Measurements from ENCODE around the gene OR6J1. TPM values are rescaled to one million over a fixed set of nuclear protein-coding genes. Genes with fewer than 3 reads are reported as not detected.
"Not testable (repeated sequence)": the region's sequence is repeated elsewhere in the genome, so short reads cannot be mapped to it uniquely, and the experiment has no call there.

The OR6J1 gene
- total RNA-seq, 1 donor from 2014 or later, result not detected

GRCh38 chr14:22588526-22589095 is 55.5 kb downstream of the OR6J1 start:
- intact Hi-C loops (cut with DNase I), result no loop called here
- H3K36me3 ChIP-seq, result no peaks in the 10 kb centered on the region

GRCh38 chr14:22587677-22588422 is 56.3 kb downstream of the OR6J1 start:
- H3K27ac ChIP-seq, result peak overlapping the region; percentile 89
- peak overlapping the region; percentile 58 to 70 for H3K4me3 ChIP-seq
- peaks cover 55% of the 10 kb centered on the region for H3K4me1 ChIP-seq
- H3K9me3 ChIP-seq; H3K27me3 ChIP-seq; DNase-seq (ENCODE audit: extremely low spot score in 2 of 2); intact Hi-C loops (cut with DNase I); H3K36me3 ChIP-seq: not testable (repeated sequence)

More at GRCh38 chr14:22588526-22589095, 55.5 kb downstream of the OR6J1 start:
- no peaks in the 10 kb centered on the region for H3K27me3 ChIP-seq
- peak overlapping the region; percentile 58 to 70 for H3K4me3 ChIP-seq
- DNase-seq (ENCODE audit: extremely low spot score in 2 of 2), result no peak
- TF ChIP-seq POLR2A (IDR thresholded peaks at IDR 0.05) (no peak), POLR2AphosphoS5 (IDR thresholded peaks at IDR 0.05; ENCODE audit: insufficient read depth in 1 of 2, low read depth in 1 of 2) (no peak), CTCF (IDR thresholded peaks at IDR 0.05) (no peak)
- H3K27ac ChIP-seq, result peak overlapping the region; percentile 89
- no peaks in the 10 kb centered on the region for H3K9me3 ChIP-seq
- peaks cover 55% of the 10 kb centered on the region for H3K4me1 ChIP-seq

- Histone ChIP-seq H3K9me3 (no peaks in the 10 kb centered on the region), H3K27me3 (no peaks in the 10 kb centered on the region), H3K4me3 (no peak overlapping the region), H3K27ac (no peak overlapping the region), H3K36me3 (no peaks in the 10 kb centered on the region), H3K4me1 (peaks cover 55% of the 10 kb centered on the region)
- TF ChIP-seq POLR2A (IDR thresholded peaks at IDR 0.05), result no peak
- no peak for TF ChIP-seq POLR2AphosphoS5 (IDR thresholded peaks at IDR 0.05; ENCODE audit: insufficient read depth in 1 of 2, low read depth in 1 of 2)
- TF ChIP-seq CTCF (IDR thresholded peaks at IDR 0.05), result no peak
- intact Hi-C loops (cut with DNase I), result no loop called here
- DNase-seq (ENCODE audit: extremely low spot score in 2 of 2), result no peak
Observed at GRCh38 chr14:22587247-22587646, 56.9 kb downstream of the OR6J1 start.

- intact Hi-C loops (cut with DNase I), result no loop called here
- Histone ChIP-seq H3K27me3 (no peaks in the 10 kb centered on the region), H3K27ac (no peak overlapping the region), H3K9me3 (no peaks in the 10 kb centered on the region), H3K4me3 (no peak overlapping the region), H3K4me1 (peaks cover 46% of the 10 kb centered on the region), H3K36me3 (no peaks in the 10 kb centered on the region)
- TF ChIP-seq CTCF (IDR thresholded peaks at IDR 0.05), result no peak
- TF ChIP-seq POLR2AphosphoS5 (IDR thresholded peaks at IDR 0.05; ENCODE audit: insufficient read depth in 1 of 2, low read depth in 1 of 2), result no peak
- no peak for TF ChIP-seq POLR2A (IDR thresholded peaks at IDR 0.05)
- DNase-seq (ENCODE audit: extremely low spot score in 2 of 2), result no peak
Observed at GRCh38 chr14:22583994-22584393, 60.2 kb downstream of the OR6J1 start.

Other genes with a start within 250 kb of the OR6J1 start
- gene DAD1, start 55.1 kb downstream of the OR6J1 start, total RNA-seq, result 145 TPM
- 31.9 TPM for gene ABHD4, start 46.1 kb downstream of the OR6J1 start, total RNA-seq
- gene OXA1L, start 122.3 kb upstream of the OR6J1 start, total RNA-seq, result 90.8 TPM
- gene SLC7A7, start 171.1 kb upstream of the OR6J1 start, total RNA-seq, result 7.4 TPM
- 68.0 TPM for gene MRPL52, start 185.5 kb upstream of the OR6J1 start, total RNA-seq
- 187 TPM for gene MMP14, start 192.2 kb upstream of the OR6J1 start, total RNA-seq
- 137 TPM for gene LRP10, start 227.4 kb upstream of the OR6J1 start, total RNA-seq
- gene REM2, start 238.9 kb upstream of the OR6J1 start, total RNA-seq, result 3.9 TPM

Data from vagina (tissue), 2 donors.